ENCODE measurements around the gene SURF2.

SURF2 gene

DNA sequence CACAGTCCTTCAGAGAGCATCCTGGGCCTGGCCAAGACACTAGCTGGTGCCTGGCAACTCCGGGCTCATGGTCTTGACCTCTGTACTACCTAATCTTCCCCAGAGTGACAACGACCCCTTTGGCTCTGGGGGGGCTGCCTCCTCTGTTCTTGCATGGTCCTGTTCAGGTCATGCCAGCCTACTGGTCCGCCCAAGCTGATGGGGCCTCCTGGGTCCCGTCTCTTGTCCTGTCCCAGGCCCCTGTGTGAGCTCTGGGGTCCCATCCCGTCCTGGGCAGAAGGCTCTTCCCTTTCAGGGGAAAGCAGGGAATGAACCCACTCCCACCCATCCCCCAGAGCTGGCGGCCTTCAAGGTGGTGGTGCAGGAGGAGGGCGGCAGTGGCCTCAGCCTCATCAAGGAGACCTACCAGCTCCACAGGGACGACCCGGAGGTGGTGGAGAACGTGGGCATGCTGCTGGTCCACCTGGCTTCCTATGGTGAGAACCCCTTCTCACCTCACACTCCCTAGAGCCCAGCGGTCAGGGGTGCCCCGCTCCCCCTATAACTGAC, 48.2 kb downstream of the SURF2 start:
- no peak for DNase-seq

- no peak for DNase-seq
Measured at GRCh38 chr9:133405508-133406438, 49.4 kb downstream of the SURF2 start.

DNA sequence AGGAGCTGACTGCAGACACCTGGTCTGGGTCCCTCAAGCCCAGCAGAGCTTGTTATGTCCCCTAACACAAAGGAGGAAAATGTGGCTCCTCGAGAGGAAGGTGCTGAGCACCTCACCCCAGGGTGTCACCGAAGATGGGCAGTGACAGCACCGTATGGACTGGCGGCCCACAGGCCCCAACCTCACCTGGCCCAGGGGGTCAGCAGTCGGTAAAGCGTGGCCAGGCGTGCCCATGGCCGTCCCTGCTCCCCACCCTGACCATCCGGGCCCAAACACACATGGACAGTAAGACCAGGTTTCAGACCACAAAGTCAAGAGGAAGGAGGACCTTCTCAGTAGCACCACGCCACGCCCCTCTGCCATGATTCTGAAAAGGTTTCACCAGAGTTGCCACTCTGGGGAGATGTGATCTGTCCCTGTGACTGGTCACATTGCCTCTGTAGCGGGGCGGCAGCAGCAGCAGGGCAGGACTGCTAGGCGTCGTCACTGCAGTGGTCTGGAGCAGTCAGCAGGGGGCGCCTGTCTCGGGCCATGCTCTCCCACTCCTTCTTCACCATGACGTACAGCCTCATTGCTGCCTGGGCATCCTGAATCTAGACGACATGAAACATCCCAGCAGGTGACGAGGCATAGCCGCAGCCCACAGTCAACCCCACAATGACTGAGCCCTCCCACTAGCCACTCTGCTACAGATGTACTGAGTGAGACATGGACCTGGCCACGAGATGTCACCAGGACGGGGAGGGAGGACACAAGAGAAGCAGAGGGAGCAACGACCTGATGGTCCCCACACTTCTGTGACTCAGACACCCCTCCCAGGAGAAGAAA, 50.3 kb downstream of the SURF2 start:
- DNase-seq, result peak; percentile 53

DNA sequence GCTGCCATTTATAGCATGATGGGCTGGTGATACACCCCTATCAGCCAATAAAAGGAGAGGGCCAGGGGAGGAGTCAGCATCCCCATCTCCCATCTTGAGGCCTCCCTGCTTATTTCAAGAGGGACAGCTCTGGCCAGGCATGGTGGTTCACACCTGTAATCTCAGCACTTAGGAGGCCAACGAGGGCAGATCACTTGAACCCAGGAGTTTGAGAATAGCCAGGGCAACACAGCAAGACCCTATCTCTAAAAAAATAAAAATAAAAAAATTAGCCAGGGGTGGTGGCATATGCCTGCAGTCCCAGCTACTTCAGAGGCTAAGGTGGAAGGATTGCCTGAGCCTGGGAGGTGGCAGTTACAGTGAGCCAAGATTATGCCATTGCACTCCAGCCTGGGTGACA, 51.7 kb downstream of the SURF2 start:
- no peak for DNase-seq
